HL-60 (cell line): ENCODE measurements around the gene GAL3ST1.

Experiments
- CTCF ChIP-seq: IDR thresholded peaks from one replicate; pipeline ENCODE4 v1.5.1; 2011; ENCODE audit warnings: low read length, control low read depth, inconsistent platforms; ENCODE audit not compliant: insufficient read depth
- POLR2AphosphoS5 ChIP-seq: IDR thresholded peaks from 2 replicates; pipeline ENCODE4 v1.6.1; 2012; ENCODE audit warnings: low read depth
- REST ChIP-seq: IDR thresholded peaks from 2 replicates; pipeline ENCODE4 v1.6.1; 2012; ENCODE audit warnings: low read depth; ENCODE audit not compliant: insufficient replicate concordance

GRCh38 chr22:30573594-30574094 is 821 bp downstream of the GAL3ST1 start:
- no peak for TF ChIP-seq CTCF
- TF ChIP-seq POLR2AphosphoS5 = no peak
- no peak for TF ChIP-seq REST
